H1 (cell line): ENCODE data around the gene TBR1. TPM values are rescaled to one million over a fixed set of nuclear protein-coding genes. Genes with fewer than 3 reads are reported as not detected.

Experiments
- CREB1 ChIP-seq: IDR thresholded peaks from 2 replicates; pipeline ENCODE4 v1.6.1; 2012; ENCODE audit warnings: inconsistent platforms
- polyA plus RNA-seq, 7 experiments: library from polyadenylated mRNA; depleted of rRNA in 3 of 7; stranded (reverse) in 5 of 7; unstranded in 2 of 7; fragments of >200 nt in 5 of 7; fragments of 200-250 nt in 2 of 7; gene quantifications; 1 replicate in 5 of 7; 2 replicates in 1 of 7; 4 replicates in 1 of 7; pipeline versions ENCODE4 v1.2.1 to v1.2.3, GENCODE V29; 2011 to 2013; ENCODE audit warnings: missing spikeins in 2 of 7, mixed read lengths in 2 of 7
- total RNA-seq: library from RNA; stranded (reverse); fragmentation: NEBNext Ultra II Directional; extraction: Animal tissue kit (Norgen Biotek cat#: 25700); gene quantifications from 2 replicates; pipeline ENCODE4 v1.2.1, GENCODE V29; 2021

Gene TBR1
- total and polyA plus RNA-seq, 2 of the 8 experiments (the other 6 are each of a cell fraction or from before 2014, with no cell fraction given): not detected

DNA sequence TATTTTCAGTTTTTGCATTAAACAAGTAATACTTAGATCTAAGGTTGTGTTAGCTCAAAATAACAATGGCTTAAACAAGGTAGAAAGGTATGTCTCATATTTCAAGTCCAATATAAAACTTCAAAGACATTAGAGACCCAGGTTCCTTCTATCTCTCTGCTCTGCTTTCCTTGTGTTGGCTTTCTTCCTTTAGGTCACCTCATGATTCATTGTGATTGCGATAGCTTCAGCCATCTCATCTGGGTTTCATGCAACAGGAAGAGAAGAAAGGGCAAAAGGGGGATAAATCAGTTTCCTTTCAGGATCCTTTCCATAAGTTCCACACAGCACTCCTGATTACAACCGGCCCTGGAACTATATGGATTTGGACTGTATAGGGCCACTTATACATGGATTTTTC is 16.0 kb upstream of the TBR1 start (continued):
- no peak for TF ChIP-seq CREB1
